MM.1S (cell line): ENCODE measurements around the gene UBE2G2.

Source experiments
- DNase-seq: peaks from one replicate; pipeline ENCODE4 v3.0.0-alpha.2; 2015
- H2AFZ ChIP-seq: fragments of 300-600 bp; sonication (generic); 2 replicates; pipeline ENCODE4 v1.6.0; 2016; ENCODE audit warnings: antibody characterized with exemption, low read length
- H3F3A ChIP-seq: fragments of 300-600 bp; sonication (generic); 2 replicates; pipeline ENCODE4 v1.6.1; 2016; ENCODE audit warnings: mild to moderate bottlenecking, antibody characterized with exemption, low read length, moderate library complexity, mixed read lengths; ENCODE audit not compliant: insufficient read depth
- H3K27ac ChIP-seq: fragments of 300-600 bp; sonication (generic); 2 replicates; pipeline ENCODE4 v1.5.1; 2016; ENCODE audit warnings: mild to moderate bottlenecking, low read length
- H3K27me3 ChIP-seq: fragments of 300-600 bp; sonication (generic); replicated peaks from 2 replicates; pipeline ENCODE4 v1.6.0; 2016; ENCODE audit warnings: low read length; ENCODE audit not compliant: insufficient read depth
- H3K36me3 ChIP-seq: fragments of 300-600 bp; sonication (generic); replicated peaks from 2 replicates; pipeline ENCODE4 v1.6.1; 2016; ENCODE audit warnings: mild to moderate bottlenecking, low read length, mixed read lengths; ENCODE audit not compliant: insufficient read depth
- H3K4me1 ChIP-seq: fragments of 300-600 bp; sonication (generic); 2 replicates; pipeline ENCODE4 v1.6.1; 2016; ENCODE audit warnings: low read length, mixed read lengths
- H3K4me2 ChIP-seq: fragments of 300-600 bp; sonication (generic); 2 replicates; pipeline ENCODE4 v1.6.0; 2016; ENCODE audit warnings: low read depth, low read length
- H3K4me3 ChIP-seq: fragments of 300-600 bp; sonication (generic); 2 replicates; pipeline ENCODE4 v1.5.1; 2016; ENCODE audit warnings: low read length, mixed read lengths
- H3K79me2 ChIP-seq: fragments of 300-600 bp; sonication (generic); 2 replicates; pipeline ENCODE4 v1.6.1; 2016; ENCODE audit warnings: mixed run types, low read length, mixed read lengths
- H3K9ac ChIP-seq: fragments of 300-600 bp; sonication (generic); 2 replicates; pipeline ENCODE4 v1.6.1; 2016; ENCODE audit warnings: low read length, mixed read lengths
- H3K9me2 ChIP-seq: fragments of 300-600 bp; sonication (generic); replicated peaks from 2 replicates; pipeline ENCODE4 v1.6.1; 2016; ENCODE audit warnings: mild to moderate bottlenecking, low read length, mixed read lengths; ENCODE audit not compliant: insufficient read depth
- H3K9me3 ChIP-seq: fragments of 300-600 bp; sonication (generic); replicated peaks from 2 replicates; pipeline ENCODE4 v1.6.1; 2016; ENCODE audit warnings: mild to moderate bottlenecking, low read length, mixed read lengths; ENCODE audit not compliant: insufficient read depth
- H4K20me1 ChIP-seq: fragments of 300-600 bp; sonication (generic); 2 replicates; pipeline ENCODE4 v1.6.1; 2016; ENCODE audit warnings: mild to moderate bottlenecking, low read length, moderate library complexity, mixed read lengths; ENCODE audit not compliant: insufficient read depth
- EZH2 ChIP-seq: fragments of 300-600 bp; sonication (generic); optimal IDR thresholded peaks from 2 replicates; pipeline ENCODE3; 2017; ENCODE audit warnings: low read depth, mild to moderate bottlenecking, antibody characterized with exemption, low read length, mixed read lengths
- EZH2phosphoT487 ChIP-seq: fragments of 300-600 bp; sonication (generic); IDR thresholded peaks from 2 replicates; pipeline ENCODE4 v1.6.1; 2018; ENCODE audit warnings: antibody characterized with exemption, low read length
- TF ChIP-seq, protein P1 (sequence below): fragments of 300-600 bp; sonication (generic); IDR thresholded peaks from 2 replicates; pipeline ENCODE4 v1.5.1; 2016; ENCODE audit warnings: antibody characterized with exemption, low read length, mixed read lengths

UBE2G2 gene, protein sequence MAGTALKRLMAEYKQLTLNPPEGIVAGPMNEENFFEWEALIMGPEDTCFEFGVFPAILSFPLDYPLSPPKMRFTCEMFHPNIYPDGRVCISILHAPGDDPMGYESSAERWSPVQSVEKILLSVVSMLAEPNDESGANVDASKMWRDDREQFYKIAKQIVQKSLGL

GRCh38 chr21:44801468-44802395 lies at the start of gene UBE2G2:
UBE2G2 (minus strand) TSS chr21:44801820; CDS start chr21:44801748, 72 bp downstream.
- no peaks in the 10 kb centered on the region for H3K9me2 ChIP-seq
- no peaks in the 10 kb centered on the region for H3K27me3 ChIP-seq
- peaks cover 20% of the 10 kb centered on the region; the same call in 1 of the 2 replicates for H3K4me1 ChIP-seq

DNA sequence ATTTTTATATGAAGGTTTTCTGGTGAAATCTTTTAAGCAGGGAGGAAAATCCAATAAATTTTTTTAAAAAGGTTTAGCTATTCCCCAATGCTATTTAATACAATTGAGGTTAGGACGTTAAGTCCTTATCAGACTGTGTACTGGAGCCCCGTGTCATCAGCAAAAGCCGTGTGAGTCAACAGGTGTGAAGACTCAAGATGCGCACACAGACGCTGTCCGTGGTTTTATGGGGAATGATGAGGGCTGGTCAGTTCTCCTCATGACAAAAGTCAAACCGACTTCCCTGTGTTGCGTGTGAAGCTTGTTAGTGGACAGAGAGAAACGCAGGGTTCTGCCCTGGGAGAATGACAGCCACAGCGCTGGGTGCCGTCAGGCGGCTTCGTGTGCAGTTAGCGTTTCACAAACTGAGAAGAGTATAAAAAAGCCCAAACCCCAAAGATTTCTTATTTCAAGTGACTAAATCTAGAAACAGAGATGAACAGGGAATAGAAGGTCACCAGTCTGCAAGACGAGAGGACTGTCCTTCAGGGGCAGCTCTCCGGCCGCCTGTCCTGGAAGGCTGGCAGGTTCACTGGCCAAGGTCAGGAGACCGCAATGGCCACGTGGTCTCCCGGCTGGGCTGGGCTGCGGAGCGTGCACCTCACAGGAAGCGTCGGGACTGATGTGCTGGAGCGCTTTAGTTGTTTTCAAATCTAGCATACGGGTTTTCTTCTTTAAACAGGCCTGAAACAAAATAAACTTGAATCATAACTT lies 49.5 kb upstream of the UBE2G2 start:
- H3K4me3 ChIP-seq, result no peak overlapping the region
- no peaks in the 10 kb centered on the region for H4K20me1 ChIP-seq
- 0 out of 2 replicates have a peak, but pooled peaks cover 2% of the 10 kb centered on the region for H3K79me2 ChIP-seq
- H3K27me3 ChIP-seq, result peaks cover 10% of the 10 kb centered on the region
- no peak overlapping the region for H2AFZ ChIP-seq
- no peak for DNase-seq
- H3K9ac ChIP-seq, result no peak overlapping the region
- 0 out of 2 replicates have a peak, but pooled peaks cover 10% of the 10 kb centered on the region for H3K36me3 ChIP-seq
- no peak overlapping the region for H3K27ac ChIP-seq
- H3K4me1 ChIP-seq, result no peaks in the 10 kb centered on the region
- no peaks in the 10 kb centered on the region for H3K9me2 ChIP-seq
- H3F3A ChIP-seq, result no peaks in the 10 kb centered on the region
- no peak overlapping the region for H3K4me2 ChIP-seq
- TF ChIP-seq EZH2, result no peak
- no peak for TF ChIP-seq EZH2phosphoT487
- TF ChIP-seq, protein P1, sequence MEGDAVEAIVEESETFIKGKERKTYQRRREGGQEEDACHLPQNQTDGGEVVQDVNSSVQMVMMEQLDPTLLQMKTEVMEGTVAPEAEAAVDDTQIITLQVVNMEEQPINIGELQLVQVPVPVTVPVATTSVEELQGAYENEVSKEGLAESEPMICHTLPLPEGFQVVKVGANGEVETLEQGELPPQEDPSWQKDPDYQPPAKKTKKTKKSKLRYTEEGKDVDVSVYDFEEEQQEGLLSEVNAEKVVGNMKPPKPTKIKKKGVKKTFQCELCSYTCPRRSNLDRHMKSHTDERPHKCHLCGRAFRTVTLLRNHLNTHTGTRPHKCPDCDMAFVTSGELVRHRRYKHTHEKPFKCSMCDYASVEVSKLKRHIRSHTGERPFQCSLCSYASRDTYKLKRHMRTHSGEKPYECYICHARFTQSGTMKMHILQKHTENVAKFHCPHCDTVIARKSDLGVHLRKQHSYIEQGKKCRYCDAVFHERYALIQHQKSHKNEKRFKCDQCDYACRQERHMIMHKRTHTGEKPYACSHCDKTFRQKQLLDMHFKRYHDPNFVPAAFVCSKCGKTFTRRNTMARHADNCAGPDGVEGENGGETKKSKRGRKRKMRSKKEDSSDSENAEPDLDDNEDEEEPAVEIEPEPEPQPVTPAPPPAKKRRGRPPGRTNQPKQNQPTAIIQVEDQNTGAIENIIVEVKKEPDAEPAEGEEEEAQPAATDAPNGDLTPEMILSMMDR, result no peak
- no peaks in the 10 kb centered on the region for H3K9me3 ChIP-seq

More at GRCh38 chr21:44801468-44802395, at the start of gene UBE2G2:
- Histone ChIP-seq H2AFZ (peak within 1 kb of the TSS; percentile 92), H3K4me3 (peak within 1 kb of the TSS; percentile 93), H3K9ac (peak within 1 kb of the TSS; percentile 82), H3F3A (0 out of 2 replicates have a peak, but pooled peaks cover 7% of the 10 kb centered on the region), H3K27ac (peak within 1 kb of the TSS; percentile 29; the same call in 1 of the 2 replicates), H3K36me3 (peaks cover 3% of the 10 kb centered on the region; the same call in 1 of the 2 replicates), H3K4me2 (peak within 1 kb of the TSS; percentile 88), H4K20me1 (peaks cover 23% of the 10 kb centered on the region; the same call in 1 of the 2 replicates), H3K9me3 (no peaks in the 10 kb centered on the region), H3K79me2 (peaks cover 62% of the 10 kb centered on the region)
- TF ChIP-seq EZH2phosphoT487, result no peak
- DNase-seq, result peak; percentile 94

DNA sequence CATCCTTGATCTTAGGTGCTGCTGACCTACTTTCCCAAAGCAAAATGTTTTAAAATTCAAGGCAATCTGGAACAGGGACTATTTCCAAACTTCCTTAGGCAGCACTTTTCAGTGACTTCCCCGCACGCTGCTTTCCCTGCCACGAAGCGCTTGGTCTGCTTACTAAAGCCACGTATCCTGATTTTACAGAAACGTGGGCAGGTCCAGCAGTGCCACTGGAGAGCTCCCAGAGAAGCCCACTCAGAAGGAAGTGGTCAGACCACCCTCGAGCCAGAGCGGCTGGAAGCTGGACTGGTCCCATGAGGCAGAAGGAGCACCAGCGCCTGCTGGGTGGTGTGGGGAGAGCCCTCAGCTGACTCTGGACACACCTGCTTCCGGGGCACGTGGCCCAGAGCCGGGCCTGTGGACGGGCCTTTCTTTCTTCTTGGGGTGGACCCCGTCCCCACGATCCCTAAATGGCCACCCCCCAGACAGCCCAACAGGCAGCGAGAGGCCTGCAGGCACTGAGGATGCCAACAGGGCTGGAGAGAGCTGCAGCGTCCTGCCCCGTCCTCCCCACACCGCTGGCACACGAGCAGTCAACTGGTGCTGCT lies 48.7 kb upstream of the UBE2G2 start:
- Histone ChIP-seq H4K20me1 (no peaks in the 10 kb centered on the region), H3K36me3 (0 out of 2 replicates have a peak, but pooled peaks cover 10% of the 10 kb centered on the region), H3K4me1 (no peaks in the 10 kb centered on the region)

More for the DNA sequence above, 48.7 kb upstream of the UBE2G2 start:
- TF ChIP-seq, protein P1, result no peak
- Histone ChIP-seq H3K9ac (no peak overlapping the region), H2AFZ (no peak overlapping the region), H3K9me3 (no peaks in the 10 kb centered on the region), H3K79me2 (0 out of 2 replicates have a peak, but pooled peaks cover 2% of the 10 kb centered on the region), H3K9me2 (no peaks in the 10 kb centered on the region), H3K27me3 (peaks cover 17% of the 10 kb centered on the region), H3K4me2 (no peak overlapping the region), H3K4me3 (no peak overlapping the region), H3K27ac (no peak overlapping the region), H3F3A (no peaks in the 10 kb centered on the region)
- no peak for DNase-seq
